ENCODE data around the gene TYMP.

DNA sequence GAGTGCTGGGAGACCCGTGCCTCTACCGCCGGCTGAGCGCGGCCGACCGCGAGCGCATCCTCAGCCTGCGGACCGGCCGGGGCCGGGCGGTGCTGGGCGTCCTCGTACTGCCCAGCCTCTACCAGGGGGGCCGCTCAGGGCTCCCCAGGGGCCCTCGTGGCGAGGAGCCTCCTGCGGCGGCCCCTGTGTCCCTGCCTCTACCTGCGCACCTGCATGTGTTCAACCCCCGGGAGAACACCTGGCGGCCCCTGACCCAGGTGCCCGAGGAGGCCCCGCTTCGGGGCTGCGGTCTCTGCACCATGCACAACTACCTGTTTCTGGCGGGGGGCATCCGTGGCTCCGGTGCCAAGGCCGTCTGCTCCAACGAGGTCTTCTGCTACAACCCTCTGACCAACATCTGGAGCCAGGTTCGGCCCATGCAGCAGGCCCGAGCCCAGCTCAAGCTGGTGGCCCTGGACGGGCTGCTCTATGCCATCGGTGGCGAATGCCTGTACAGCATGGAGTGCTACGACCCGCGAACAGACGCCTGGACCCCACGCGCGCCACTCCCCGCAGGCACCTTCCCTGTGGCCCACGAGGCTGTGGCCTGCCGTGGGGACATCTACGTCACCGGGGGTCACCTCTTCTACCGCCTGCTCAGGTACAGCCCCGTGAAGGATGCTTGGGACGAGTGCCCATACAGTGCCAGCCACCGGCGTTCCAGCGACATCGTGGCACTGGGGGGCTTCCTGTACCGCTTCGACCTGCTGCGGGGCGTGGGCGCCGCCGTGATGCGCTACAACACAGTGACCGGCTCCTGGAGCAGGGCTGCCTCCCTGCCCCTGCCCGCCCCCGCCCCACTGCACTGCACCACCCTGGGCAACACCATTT lies 19.3 kb upstream of the TYMP start:
- TF ChIP-seq EZH2phosphoT487 (IDR thresholded peaks at IDR 0.05; ENCODE audit: borderline replicate concordance, low read length) (no peak), EZH2 (IDR thresholded peaks at IDR 0.05; ENCODE audit: low read length, unreplicated experiment) (no peak)
- TF ChIP-seq, protein P1, sequence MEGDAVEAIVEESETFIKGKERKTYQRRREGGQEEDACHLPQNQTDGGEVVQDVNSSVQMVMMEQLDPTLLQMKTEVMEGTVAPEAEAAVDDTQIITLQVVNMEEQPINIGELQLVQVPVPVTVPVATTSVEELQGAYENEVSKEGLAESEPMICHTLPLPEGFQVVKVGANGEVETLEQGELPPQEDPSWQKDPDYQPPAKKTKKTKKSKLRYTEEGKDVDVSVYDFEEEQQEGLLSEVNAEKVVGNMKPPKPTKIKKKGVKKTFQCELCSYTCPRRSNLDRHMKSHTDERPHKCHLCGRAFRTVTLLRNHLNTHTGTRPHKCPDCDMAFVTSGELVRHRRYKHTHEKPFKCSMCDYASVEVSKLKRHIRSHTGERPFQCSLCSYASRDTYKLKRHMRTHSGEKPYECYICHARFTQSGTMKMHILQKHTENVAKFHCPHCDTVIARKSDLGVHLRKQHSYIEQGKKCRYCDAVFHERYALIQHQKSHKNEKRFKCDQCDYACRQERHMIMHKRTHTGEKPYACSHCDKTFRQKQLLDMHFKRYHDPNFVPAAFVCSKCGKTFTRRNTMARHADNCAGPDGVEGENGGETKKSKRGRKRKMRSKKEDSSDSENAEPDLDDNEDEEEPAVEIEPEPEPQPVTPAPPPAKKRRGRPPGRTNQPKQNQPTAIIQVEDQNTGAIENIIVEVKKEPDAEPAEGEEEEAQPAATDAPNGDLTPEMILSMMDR (conservative IDR thresholded peaks at IDR 0.05; ENCODE audit: low read depth, low read length), result no peak
